Cardiac muscle cell (in vitro differentiated cells and primary cell): ENCODE measurements around the gene TBC1D30. TPM values are rescaled to one million over a fixed set of nuclear protein-coding genes. Genes with fewer than 3 reads are reported as not detected.

Experiments used
- DNase-seq, 2 donors: peaks; one replicate each; pipeline versions ENCODE4 v3.0.0 to v3.0.0-alpha.2; 2010 to 2017; ENCODE audit warnings: low read depth in 1 of 2, low spot score in 1 of 2
- H3K27ac ChIP-seq: fragments of 200-600 bp; sonication (generic); 2 replicates; pipeline ENCODE4 v1.5.1; 2016
- H3K27me3 ChIP-seq: fragments of 200-600 bp; sonication (generic); 2 replicates; pipeline ENCODE4 v1.6.0; 2016; ENCODE audit warnings: control low read depth
- H3K36me3 ChIP-seq: fragments of 200-600 bp; sonication (generic); 2 replicates; pipeline ENCODE4 v1.5.1; 2016; ENCODE audit warnings: control low read depth
- H3K4me1 ChIP-seq: fragments of 200-600 bp; sonication (generic); 2 replicates; pipeline ENCODE4 v1.8.1; 2017; ENCODE audit warnings: low read depth, mild to moderate bottlenecking, mixed run types
- H3K4me3 ChIP-seq: fragments of 200-600 bp; sonication (generic); 2 replicates; pipeline ENCODE4 v1.5.1; 2016; ENCODE audit warnings: mild to moderate bottlenecking
- H3K9me3 ChIP-seq: fragments of 200-600 bp; sonication (generic); 2 replicates; pipeline ENCODE4 v1.5.1; 2017; ENCODE audit warnings: low read depth, mild to moderate bottlenecking, control low read depth
- polyA plus RNA-seq: library from polyadenylated mRNA; unstranded; fragments of >200 nt; fragmentation: Nextera tagmentation; extraction: Ambion mirVana; gene quantifications from 2 replicates; pipeline ENCODE4 v1.2.1, GENCODE V29; 2016
- total RNA-seq: library from RNA; depleted of rRNA; stranded (reverse); fragments of >200 nt; gene quantifications from 2 replicates; pipeline ENCODE4 v1.2.3, GENCODE V29; 2016
- TF ChIP-seq, protein P1 (sequence below): IDR thresholded peaks from 2 replicates; pipeline ENCODE4 v1.5.1; 2012; ENCODE audit warnings: low read depth, mild to moderate bottlenecking, low read length

TBC1D30 gene
- total and polyA plus RNA-seq, 2 experiments from 2014 or later, result 0.57 to 1.2 TPM

DNA sequence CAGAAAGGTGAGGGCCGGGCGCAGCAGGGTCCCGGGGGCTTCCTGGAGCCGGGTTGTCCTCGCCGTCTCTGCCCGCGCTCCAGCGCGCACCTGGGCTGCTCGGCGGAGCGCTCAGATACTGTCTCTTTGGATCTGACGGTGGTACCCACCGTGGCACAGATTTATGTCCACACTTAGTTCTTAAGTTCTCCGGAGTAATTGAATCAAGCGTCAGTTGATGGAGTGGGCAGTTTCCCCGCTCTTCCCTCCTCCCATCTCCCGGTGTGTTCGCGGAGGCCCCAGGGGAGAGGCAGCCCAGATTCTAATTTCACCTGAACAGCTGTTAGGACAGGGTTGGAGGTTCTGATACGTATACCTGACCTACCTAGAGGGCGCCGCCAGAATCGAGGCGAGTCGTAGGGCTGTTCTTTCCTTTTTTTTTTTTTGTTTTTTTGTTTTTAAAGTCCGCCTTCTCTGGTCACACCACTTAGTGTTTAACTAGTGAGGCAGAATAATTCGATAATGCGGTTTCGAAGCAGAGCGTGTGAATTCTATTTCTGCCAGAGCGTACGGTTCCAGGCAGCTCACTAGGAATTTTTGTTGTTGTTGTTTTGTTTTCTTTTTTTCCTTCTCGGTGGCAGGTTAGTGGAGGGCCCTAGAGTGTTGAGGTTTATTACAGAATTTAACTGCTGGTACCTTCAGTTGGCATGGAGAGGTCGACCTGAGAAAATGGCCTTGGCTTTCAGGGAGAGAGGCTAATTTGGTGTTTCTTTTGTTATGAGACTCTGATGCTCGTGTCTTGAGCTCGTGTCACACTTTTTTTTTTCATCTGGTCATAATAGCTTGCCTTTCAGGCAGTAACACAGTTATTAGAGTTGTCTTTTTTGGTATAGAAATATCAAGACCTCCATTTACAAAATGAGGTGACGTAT lies 42.9 kb upstream of the TBC1D30 start:
- H3K4me1 ChIP-seq, result no peaks in the 10 kb centered on the region

DNA sequence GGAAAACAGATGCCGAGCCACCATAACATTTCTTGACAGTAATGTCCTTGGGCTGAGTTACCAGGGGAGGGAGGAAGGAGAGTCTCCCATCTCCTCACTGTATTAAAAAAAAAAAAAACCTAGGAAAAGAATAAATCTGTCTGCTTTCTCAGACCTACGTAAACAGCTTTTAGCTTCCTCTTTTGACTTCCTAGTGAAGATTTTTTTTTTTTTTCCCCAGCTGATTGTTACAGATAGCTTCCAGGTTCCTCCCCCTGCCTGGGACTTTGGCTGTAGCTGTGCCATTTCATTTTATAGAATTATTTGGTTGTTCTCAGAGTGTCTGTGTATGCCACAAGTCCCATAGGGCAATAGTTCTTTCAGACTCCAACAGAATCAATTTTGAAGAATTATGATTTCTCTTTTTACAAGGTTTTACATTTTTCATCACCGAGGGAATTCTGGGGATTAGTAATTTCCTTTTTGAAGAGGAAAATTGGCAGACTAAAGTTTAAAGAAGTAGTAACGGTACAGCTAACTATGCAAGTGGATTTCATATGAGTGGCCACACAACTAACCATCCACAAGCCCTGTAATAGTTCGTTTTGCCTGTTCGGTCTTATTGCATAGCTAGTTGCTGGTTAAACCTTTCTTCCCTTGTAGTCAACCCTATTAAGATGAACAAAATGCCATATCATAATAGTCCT lies 42.1 kb upstream of the TBC1D30 start:
- Histone ChIP-seq H3K27me3 (peaks cover 79% of the 10 kb centered on the region), H3K4me1 (no peaks in the 10 kb centered on the region), H3K36me3 (no peaks in the 10 kb centered on the region), H3K4me3 (no peak overlapping the region), H3K9me3 (no peaks in the 10 kb centered on the region), H3K27ac (no peak overlapping the region)
- TF ChIP-seq, protein P1, sequence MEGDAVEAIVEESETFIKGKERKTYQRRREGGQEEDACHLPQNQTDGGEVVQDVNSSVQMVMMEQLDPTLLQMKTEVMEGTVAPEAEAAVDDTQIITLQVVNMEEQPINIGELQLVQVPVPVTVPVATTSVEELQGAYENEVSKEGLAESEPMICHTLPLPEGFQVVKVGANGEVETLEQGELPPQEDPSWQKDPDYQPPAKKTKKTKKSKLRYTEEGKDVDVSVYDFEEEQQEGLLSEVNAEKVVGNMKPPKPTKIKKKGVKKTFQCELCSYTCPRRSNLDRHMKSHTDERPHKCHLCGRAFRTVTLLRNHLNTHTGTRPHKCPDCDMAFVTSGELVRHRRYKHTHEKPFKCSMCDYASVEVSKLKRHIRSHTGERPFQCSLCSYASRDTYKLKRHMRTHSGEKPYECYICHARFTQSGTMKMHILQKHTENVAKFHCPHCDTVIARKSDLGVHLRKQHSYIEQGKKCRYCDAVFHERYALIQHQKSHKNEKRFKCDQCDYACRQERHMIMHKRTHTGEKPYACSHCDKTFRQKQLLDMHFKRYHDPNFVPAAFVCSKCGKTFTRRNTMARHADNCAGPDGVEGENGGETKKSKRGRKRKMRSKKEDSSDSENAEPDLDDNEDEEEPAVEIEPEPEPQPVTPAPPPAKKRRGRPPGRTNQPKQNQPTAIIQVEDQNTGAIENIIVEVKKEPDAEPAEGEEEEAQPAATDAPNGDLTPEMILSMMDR, result no peak
- DNase-seq, result no peak

More for the DNA sequence above, 42.9 kb upstream of the TBC1D30 start:
- TF ChIP-seq, protein P1, result no peak
- DNase-seq, result no peak
- Histone ChIP-seq H3K36me3 (no peaks in the 10 kb centered on the region), H3K27me3 (peaks cover 87% of the 10 kb centered on the region), H3K4me3 (peak overlapping the region; percentile 34), H3K9me3 (no peaks in the 10 kb centered on the region), H3K27ac (no peak overlapping the region)

DNA sequence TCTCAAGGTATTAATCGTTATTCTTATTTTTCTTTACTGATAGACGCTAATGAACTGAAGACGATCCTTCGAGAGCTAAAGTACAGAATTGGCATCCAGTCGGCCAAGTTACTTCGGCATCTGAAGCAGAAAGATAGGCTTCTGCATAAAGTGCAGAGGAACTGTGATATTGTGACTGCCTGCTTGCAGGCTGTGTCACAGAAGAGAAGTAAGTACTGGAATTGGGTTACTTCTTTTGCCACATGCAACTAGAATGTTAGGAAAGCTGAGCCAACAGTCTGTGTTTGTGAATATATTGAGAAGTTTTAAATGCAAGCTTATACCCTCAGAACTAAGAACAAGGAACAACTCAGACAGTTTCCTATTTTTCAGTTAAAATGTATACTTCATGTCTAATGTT lies 38.6 kb upstream of the TBC1D30 start:
- TF ChIP-seq, protein P1, result no peak
- no peak overlapping the region for H3K27ac ChIP-seq
- H3K36me3 ChIP-seq, result no peaks in the 10 kb centered on the region
- H3K27me3 ChIP-seq, result peaks cover 44% of the 10 kb centered on the region
- DNase-seq, result no peak
- no peaks in the 10 kb centered on the region for H3K9me3 ChIP-seq
- H3K4me3 ChIP-seq, result no peak overlapping the region
- H3K4me1 ChIP-seq, result no peaks in the 10 kb centered on the region

DNA sequence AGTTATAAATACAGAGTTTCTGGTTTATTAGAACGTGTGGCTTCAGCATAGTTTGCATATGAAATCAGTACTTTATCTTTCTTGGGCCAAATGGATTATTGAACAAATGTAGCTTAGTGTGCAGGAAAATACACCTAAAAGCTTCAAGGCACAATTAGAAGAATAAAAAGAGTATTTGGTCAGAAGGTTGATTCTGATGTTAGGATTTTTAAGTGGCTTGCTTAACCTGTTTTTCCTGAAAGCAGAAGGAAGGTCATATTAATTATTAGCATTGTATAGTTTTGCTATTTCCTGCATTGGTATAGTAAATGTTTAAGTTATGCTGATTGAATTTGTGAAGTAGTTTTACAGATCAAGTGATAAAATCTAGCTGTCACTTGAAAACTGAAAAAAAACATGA lies 34.3 kb upstream of the TBC1D30 start:
- Histone ChIP-seq H3K4me1 (peaks cover 9% of the 10 kb centered on the region), H3K27ac (no peak overlapping the region), H3K27me3 (peaks cover 6% of the 10 kb centered on the region), H3K9me3 (no peaks in the 10 kb centered on the region), H3K4me3 (no peak overlapping the region), H3K36me3 (no peaks in the 10 kb centered on the region)
- no peak for DNase-seq
- TF ChIP-seq, protein P1, result no peak

DNA sequence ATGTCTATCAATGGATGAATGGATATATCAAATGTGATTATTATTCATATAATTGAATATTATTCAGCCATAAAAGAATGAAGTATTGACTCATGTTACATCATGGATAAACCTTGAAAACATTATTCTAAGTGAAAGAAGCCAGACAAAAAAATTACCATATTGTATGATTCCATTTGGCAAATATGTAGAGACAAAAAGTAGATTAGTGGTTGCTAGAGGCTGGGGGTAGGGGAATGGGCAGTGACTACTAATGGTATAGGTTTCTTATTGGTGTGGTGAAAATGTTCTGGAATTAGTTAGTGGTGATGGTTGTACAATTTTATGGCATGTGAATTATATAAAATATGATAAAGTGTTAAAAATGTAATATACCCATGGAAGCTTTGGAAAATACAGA lies 33.4 kb upstream of the TBC1D30 start:
- no peaks in the 10 kb centered on the region for H3K27me3 ChIP-seq
- no peak overlapping the region for H3K27ac ChIP-seq
- no peak overlapping the region for H3K4me3 ChIP-seq
- DNase-seq, result no peak
- TF ChIP-seq, protein P1, result no peak
- H3K36me3 ChIP-seq, result no peaks in the 10 kb centered on the region
- H3K9me3 ChIP-seq, result no peaks in the 10 kb centered on the region
- H3K4me1 ChIP-seq, result peaks cover 9% of the 10 kb centered on the region
